Cerebellar nuclear complex (tissue), 1 donor: ENCODE results near the gene LAMC3.
"Not testable (repeated sequence)": the region's sequence is repeated elsewhere in the genome, so short reads cannot be mapped to it uniquely, and the experiment has no call there.

ENCODE experiments used
- DNase-seq, 2 experiments: peaks; one replicate each; lab custom pipeline; 2025; lab: John Stamatoyannopoulos, UW

LAMC3 gene

DNA sequence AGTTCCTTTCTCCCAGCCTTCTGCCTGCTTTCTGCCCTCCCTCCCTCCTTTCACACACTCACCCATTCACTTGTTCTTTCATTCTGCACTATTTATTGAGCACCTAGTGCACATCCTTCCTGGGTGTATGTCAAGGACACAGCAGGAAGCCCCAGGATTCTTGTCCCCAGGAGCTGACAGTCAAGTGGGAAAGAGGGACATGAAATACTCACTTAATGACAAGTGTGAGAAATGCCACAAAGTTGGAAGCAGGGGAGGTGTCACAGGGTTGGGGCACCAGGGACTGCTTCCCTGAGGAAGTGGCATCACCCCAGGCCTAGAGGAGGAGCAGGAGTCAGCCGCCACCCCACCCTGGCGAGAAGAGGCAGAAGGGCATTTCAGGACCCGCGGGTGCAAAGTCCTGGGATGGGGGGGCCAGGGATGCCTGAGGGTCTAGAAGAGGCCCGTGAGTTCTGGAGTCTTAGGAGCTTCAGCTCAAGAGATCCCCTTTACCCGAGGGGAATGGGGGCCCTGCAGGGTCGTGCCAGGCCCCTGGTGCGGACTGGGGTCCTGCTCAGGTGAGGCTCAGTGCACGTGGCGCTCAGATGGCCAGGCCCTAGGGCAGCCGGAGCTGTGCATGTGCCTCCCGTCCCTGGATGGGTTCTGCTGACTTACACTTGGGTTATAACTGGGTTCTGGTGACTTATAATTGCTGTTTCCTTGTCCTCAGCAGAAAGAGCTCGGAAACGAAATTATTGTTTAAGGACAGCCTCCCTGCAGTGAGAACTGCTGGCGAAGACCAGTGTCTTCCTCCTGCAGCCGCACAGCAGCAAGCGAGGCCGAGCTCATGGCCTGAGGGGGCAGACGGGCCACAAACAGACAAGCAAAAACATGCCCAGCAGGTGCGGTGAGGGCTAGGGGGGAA, 16.9 kb upstream of the LAMC3 start:
- DNase-seq: no peak

DNA sequence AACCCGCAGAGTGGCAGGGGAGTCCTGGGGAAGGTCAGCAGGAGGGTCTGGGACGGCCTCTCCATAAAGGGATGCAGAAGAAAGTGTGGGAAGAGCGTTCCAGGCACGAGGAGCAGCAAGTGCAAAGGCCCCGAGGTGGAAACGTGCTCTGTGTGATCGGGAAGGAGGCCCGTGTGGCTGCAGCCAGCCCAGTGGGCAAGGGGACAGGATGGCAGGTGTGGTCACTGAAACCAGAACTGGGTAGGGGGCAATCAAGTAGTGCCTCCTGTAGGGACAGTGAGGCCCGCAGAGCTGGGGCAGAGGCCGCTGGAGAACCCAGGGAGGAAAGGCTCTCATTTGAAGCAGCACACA, 16.3 kb upstream of the LAMC3 start:
- no peak for DNase-seq

- DNase-seq: no peak
These were observed 15.5 kb upstream of the LAMC3 start for GRCh38 chr9:130993303-130994030.

DNA sequence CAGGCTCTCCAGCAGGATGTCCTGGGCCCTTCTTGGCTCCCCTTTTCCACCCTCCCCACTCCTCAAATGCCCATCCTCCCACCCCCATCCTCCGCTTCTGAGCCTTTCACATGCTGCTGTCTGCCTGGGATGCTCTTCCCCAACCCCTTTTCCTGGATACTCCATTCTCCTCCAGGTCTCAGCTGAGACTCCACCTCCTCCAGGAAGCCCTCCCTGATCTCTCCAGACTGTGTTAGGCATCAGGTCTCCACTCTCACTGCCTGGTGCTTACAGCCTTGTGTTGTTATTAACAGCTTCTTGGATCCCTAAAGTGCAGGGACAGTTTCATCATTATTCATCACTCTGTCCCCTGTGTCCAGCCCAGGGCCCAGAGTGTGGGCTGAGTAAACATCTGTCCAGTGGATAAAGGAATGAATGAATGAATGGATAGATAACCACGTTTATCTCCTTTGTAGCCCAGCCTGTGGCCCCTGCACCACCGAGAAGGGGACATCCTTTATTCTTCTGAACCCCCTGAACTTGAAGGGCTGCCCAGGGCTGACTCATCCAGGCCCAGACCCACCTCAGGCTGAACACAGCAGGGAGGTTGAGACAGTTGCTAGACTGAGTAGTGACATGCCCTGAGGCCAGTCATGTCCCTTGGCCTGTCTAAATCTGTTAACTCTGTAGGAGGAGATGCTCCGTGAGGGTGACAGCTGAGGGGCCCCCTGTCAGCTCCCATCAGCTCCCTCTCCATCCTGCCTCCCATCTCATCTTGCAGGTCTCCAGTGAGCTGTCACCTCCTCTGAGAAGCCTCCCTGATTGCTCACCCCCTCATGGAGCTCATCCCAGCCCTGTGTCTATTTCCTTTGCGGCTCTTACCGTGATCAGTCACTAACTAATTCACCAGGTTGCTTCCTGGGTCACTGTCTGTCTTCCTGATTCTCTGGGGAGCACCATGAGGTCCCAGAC, 14.6 kb upstream of the LAMC3 start:
- DNase-seq: no peak

DNA sequence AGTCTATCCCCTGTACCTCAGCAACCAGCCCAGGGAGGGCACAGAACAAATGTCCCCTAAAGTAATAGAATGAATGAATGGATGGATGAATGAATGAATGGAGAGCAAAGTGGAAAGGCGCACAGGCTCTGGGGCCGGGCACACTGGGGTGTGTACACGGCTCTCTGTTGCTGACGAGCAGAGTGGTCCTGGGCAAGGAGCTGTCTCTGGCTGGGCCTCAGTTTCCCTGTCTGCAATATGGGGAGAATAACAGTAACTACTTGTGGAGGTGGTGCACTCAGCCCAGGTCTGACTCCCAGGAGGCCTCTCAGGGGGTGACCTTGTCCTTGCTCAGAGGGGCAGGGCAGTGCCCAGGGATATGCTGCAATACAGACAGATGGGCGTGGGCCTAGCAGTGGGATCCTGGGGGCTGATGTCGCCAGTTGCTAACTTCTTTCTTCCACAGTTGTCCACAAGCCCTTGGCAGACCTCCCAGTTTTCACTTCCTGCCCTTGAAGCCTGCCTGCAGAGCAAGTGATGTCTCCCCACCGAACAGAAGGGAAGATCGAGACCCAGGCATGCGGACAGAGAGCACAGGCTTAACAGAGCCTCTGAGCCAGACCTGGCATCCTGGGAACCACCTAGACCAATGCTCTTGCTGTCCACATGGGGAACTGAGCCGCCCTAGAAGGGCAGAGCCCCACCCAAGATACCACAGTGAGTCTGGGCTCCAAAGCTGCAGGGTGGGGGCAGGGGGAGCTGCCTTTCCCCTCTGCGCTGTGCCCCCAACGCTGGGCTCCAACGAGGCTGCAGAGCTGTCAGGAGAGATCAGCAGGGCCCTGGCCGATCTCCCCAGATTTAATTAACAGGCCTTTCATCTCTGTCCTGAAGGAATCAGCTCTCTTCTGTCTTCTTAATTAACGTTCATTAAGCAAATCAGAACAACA, 13.6 kb upstream of the LAMC3 start:
- DNase-seq: no peak

DNA sequence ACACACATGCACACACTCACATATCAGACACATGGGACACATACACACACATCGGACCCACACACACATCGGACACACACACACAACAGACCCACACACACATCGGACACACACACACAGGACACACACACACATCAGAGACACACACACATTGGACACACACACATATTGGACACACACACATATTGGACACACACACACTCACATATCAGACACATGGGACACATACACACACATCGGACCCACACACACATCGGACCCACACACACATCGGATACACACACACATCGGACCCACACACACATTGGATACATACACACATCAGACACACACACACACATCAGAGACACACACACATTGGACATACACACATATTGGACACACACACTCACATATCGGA, 12.8 kb upstream of the LAMC3 start:
- DNase-seq: no peak

DNA sequence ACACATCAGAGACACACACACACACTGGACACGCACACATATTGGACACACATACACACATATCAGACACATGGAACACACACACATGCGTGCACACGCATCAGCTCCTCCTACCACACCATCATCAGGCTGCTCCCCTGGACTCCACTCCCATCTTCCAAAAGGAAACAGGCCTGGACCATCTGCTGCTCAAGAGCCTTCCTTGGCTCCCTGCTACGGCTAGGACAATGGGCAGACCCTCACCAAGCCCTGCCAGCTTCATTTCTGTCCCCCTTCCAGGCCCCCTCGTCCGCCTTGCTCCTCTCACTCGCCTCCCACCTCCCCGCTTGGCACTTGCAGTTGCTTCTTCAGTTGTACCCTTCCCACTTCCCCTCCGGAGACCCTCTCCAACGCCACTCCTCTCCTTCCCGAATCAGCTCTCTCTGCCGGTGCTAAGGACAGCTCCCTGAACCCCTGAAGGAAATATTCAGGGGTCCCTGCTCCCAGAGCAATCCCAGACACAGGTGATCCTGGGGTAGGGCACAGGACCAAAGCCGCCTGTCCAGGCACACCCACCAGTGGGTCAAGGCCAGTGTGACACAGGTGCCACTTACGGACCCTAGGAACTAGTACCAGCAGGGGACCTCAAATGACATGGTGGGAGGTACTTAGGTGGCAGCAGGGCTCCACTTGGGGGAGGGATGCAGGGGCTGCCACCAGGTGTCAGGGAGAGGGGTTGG, 12.1 kb upstream of the LAMC3 start:
- no peak for DNase-seq

- DNase-seq: no peak
These were observed 11.6 kb upstream of the LAMC3 start for GRCh38 chr9:130997395-130997684.

DNA sequence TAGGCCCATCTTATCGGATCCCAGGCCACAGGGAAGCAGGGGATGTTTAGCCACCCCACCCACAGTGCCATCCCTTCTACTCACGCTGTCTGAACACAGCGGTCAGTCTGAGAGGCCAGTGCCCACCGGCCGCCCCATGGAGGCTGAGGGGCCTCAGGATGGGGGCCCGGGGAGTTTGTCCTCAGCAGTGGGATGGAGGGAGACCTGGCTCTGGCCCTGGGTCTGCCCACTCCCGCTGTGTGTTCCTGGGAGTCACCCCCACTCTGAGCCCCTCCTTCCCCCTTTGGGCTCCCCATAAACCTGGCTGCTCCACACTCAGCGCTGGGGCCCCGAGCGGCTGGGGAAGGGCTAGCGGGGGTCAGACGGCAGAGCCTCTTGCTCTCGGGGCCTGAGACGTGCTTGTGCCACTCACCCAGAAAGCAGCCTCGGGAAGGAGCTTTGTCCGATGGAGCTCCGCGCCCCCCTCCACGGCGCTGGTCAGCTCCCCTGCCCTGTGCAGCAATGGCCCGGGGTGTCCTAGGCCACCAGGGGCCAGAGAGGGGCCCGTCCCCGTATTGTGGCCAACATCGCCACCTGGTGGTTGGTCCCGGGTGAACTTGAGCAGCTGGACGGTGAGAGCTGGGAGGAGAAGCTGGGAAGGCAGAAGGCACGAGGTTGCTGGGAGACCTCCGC, 10.9 kb upstream of the LAMC3 start:
- no peak for DNase-seq

- DNase-seq: no peak
These were observed 10.3 kb upstream of the LAMC3 start for GRCh38 chr9:130998597-130999244.

DNA sequence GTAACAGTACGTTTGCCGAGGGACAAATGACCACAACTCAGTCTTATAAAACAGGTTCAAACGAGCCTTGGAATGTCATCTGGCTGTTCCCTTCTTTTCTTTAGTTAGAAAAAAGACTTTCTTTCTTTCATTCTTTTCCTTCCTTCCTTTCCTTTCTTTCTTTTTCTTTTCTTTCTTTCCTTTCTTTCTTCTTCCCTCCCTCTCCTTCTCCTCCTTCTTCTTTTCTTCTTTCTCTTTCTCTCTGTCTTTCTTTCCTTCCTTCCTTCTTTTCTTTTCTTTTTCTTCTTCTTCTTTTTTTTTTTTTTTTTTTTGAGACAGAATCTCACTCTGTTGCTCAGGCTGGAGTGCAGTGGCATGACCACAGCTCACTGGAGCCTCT, 9.7 kb upstream of the LAMC3 start:
- no peak for DNase-seq

DNA sequence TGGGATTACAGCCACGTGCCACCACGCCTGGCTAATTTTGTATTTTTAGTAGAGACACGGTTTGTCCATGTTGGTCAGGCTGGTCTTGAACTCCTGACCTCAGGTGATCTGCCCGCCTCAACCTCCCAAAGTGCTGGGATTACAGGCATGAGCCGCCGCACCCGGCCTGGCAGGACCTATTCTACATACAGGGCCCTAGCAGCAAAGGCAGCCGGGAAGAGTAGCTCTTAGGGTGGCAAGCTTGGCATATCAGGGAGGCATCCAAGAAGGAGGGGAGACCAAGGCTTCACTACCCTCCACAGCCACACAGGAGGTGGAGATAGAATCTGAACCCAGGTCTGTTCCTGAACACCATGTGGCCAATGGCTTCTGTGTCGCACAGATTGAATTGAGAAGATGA, 8.4 kb upstream of the LAMC3 start:
- not testable (repeated sequence) for DNase-seq

- DNase-seq: no peak
These were observed 8.0 kb upstream of the LAMC3 start for GRCh38 chr9:131001021-131001420.

- DNase-seq: no peak
These were observed 7.0 kb upstream of the LAMC3 start for GRCh38 chr9:131001990-131002389.

- DNase-seq: no peak
These were observed 2.4 kb upstream of the LAMC3 start for GRCh38 chr9:131006601-131007000.

DNA sequence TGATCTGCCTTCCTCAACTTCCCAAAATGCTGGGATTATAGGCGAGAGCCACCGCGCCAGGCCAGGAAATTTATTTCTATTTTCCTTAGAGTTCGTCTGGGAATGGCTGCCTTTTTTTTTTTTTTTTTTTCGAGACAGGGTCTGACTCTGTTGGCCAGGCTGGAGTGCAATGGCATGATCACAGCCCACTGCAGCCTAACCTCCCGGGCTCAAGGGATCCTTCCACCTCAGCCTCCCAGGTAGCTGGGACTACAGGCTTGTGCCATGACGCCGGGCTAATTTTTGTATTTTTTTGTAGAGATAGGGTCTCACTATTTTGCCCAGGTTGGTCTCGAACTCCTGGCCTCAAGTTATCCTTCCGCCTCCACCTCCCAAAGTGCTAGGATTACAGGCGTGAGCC, 888 bp upstream of the LAMC3 start:
- no peak for DNase-seq

GRCh38 chr9:131008563-131008908, 438 bp upstream of the LAMC3 start:
- DNase-seq: no peak

DNA sequence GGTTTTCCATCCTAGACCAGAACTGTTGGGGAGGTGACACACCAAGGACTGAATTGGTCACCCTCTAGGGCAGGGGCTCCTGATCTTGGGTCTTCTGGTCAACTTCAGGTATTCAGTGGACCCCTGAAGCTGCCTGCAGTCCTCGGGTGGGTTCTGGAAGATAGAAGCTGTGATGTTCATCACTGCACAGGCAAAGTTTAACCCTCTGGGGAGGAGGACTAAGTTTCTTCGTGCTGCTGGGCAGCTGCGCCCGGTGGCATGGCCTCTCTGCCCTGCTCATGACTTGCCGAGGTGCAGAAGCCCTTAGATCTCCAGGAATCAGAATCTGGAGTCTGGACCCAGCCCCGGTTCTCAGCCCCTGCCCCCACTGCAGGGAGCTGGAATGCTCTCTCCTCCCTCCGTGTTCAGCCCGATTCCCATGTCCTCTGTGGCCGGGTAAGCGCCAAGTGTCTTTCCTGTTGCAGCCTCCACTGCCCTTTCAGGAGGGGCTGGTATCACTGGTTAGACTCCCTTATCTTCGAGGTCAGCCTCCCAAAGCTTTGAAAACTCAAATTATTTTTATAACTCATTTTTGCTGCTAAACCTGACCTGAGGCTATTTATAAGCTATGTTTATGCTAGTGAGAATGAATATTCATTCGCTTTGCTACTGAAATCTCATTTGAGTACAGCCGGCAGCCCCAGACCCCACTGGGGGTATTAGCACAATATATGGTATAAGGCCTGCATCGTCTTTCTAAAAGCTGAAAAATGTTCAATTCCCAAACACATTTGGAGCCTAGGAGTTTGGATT, 1.7 kb downstream of the LAMC3 start:
- DNase-seq: no peak
